ENCODE measurements around the gene NPNT. TPM values are rescaled to one million over a fixed set of nuclear protein-coding genes. Genes with fewer than 3 reads are reported as not detected.
"Not testable (repeated sequence)": the region's sequence is repeated elsewhere in the genome, so short reads cannot be mapped to it uniquely, and the experiment has no call there.

The NPNT gene, protein sequence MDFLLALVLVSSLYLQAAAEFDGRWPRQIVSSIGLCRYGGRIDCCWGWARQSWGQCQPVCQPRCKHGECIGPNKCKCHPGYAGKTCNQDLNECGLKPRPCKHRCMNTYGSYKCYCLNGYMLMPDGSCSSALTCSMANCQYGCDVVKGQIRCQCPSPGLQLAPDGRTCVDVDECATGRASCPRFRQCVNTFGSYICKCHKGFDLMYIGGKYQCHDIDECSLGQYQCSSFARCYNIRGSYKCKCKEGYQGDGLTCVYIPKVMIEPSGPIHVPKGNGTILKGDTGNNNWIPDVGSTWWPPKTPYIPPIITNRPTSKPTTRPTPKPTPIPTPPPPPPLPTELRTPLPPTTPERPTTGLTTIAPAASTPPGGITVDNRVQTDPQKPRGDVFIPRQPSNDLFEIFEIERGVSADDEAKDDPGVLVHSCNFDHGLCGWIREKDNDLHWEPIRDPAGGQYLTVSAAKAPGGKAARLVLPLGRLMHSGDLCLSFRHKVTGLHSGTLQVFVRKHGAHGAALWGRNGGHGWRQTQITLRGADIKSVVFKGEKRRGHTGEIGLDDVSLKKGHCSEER
- 100 to 1,000 TPM in 3 of 4 donors, 10 to 100 TPM in 1; 86.1 to 150 (median 114) TPM for total RNA-seq

- no peaks in the 10 kb centered on the region for H3K36me3 ChIP-seq
- peak within 1 kb of the TSS in 3 of 4 donors; percentile 75 to 88 (median 87) for H3K27ac ChIP-seq
- ATAC-seq = peak; percentile 79
- no peak for TF ChIP-seq EP300 (IDR thresholded peaks at IDR 0.05)
- TF ChIP-seq POLR2A (IDR thresholded peaks at IDR 0.05) = peak in 1 of 2 donors; percentile 32
- TF ChIP-seq POLR2AphosphoS5 (IDR thresholded peaks at IDR 0.05) = peak; percentile 62
- no peak for TF ChIP-seq CTCF (IDR thresholded peaks at IDR 0.05)
- H3K4me1 ChIP-seq = peaks cover 0 to 44% (median 0%) of the 10 kb centered on the region in 3 donors
- no peaks in the 10 kb centered on the region for H3K9me3 ChIP-seq
- WGBS, 2 donors (ENCODE audit: low coverage in 1 of 2) = 0% methylated on average over 8 to 10 of the region's 56 CpGs
- H3K4me3 ChIP-seq = peak within 1 kb of the TSS; percentile 40 to 79
- H3K27me3 ChIP-seq = peaks cover 11% of the 10 kb centered on the region
These were observed at the start of gene NPNT for GRCh38 chr4:105894660-105895582. NPNT (plus strand) TSS chr4:105895471; CDS start chr4:105895653, 182 bp downstream.

DNA sequence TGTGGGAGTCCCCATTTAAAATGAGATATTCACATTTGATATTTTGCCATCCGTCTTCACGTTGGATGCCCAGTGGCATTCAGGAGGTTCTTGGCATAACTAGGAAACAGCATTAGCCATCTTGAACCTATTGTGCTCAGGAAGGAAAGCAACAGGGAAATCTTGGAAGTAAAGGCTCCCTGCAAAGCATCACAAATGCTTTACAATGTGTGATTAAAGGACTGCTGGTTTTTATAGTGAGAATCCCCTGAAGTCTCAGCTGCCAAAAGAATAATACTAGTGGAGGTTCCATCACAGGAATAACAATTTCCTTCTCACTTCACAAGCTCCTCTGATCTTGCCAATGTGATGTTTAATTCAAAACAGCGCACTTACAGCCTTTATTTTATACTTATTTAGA lies 49.7 kb upstream of the NPNT start:
- TF ChIP-seq POLR2AphosphoS5 (IDR thresholded peaks at IDR 0.05) (no peak), POLR2A (IDR thresholded peaks at IDR 0.05) (no peak), EP300 (IDR thresholded peaks at IDR 0.05) (no peak), CTCF (IDR thresholded peaks at IDR 0.05) (no peak)
- Histone ChIP-seq H3K36me3 (peaks cover 0 to 7% of the 10 kb centered on the region in 2 donors), H3K27ac (no peak overlapping the region), H3K27me3 (no peaks in the 10 kb centered on the region), H3K9me3 (no peaks in the 10 kb centered on the region), H3K4me3 (no peak overlapping the region), H3K4me1 (no peaks in the 10 kb centered on the region)
- no peak for ATAC-seq
- WGBS, 2 donors (ENCODE audit: low coverage in 1 of 2) = 73 to 88% methylated on average over 1 to 3 of the region's 3 CpGs

- not testable (repeated sequence) for H3K36me3 ChIP-seq, H3K4me3 ChIP-seq, H3K4me1 ChIP-seq, H3K9me3 ChIP-seq, H3K27ac ChIP-seq, H3K27me3 ChIP-seq, ATAC-seq
- 80 to 100% methylated on average over 1 to 2 of the region's 6 CpGs for WGBS, 2 donors (ENCODE audit: low coverage in 1 of 2)
These were observed 46.9 kb upstream of the NPNT start for GRCh38 chr4:105848359-105848758.

DNA sequence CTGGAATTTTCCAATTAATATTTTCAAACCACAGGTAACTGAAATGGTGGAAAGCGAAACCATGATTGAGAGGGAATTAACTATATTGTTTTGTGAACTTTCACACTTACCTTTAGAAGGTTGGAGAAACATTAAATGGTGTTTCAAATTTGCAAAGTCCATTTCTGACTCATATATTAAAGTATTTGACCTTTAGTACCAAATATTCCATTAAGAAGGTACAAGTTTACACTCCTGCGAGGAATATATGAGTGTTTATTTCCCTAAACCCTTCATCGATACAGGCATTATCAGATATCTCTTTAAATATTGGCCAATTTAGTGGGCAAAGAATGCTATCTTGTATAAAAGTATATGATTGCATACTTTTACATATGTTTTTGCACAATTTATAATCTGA lies 44.1 kb upstream of the NPNT start:
- H3K36me3 ChIP-seq = no peaks in the 10 kb centered on the region
- no peak for ATAC-seq
- TF ChIP-seq EP300 (IDR thresholded peaks at IDR 0.05) = no peak
- no peak for TF ChIP-seq POLR2A (IDR thresholded peaks at IDR 0.05)
- TF ChIP-seq POLR2AphosphoS5 (IDR thresholded peaks at IDR 0.05) = no peak
- no peak for TF ChIP-seq CTCF (IDR thresholded peaks at IDR 0.05)
- no peaks in the 10 kb centered on the region for H3K27me3 ChIP-seq
- no peak overlapping the region for H3K27ac ChIP-seq
- no peak overlapping the region for H3K4me3 ChIP-seq
- 91 to 93% methylated on average over 3 of the region's 3 CpGs for WGBS, 2 donors (ENCODE audit: low coverage in 1 of 2)
- peaks cover 0 to 7% (median 0%) of the 10 kb centered on the region in 3 donors for H3K9me3 ChIP-seq
- no peaks in the 10 kb centered on the region for H3K4me1 ChIP-seq

DNA sequence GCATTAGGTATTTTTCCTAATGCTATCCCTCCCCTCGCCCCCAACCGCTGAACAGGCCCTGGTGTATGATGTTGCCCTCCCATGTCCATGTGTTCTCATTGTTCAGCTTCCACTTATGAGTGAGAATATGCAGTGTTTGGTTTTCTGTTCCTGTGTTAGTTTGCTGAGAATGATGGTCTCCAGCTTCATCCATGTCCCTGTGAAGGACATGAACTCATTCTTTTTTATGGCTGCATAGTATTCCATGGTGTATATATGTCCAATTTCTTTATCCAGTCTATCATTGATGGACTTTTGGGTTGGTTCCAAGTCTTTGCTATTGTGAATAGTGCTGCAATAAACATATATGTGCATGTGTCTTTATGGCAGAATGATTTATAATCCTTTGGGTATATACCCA lies 43.0 kb upstream of the NPNT start:
- ATAC-seq, H3K27me3 ChIP-seq: not testable (repeated sequence)

More for the DNA sequence above, 43.0 kb upstream of the NPNT start:
- H3K4me3 ChIP-seq, H3K27ac ChIP-seq, H3K4me1 ChIP-seq, H3K9me3 ChIP-seq, H3K36me3 ChIP-seq: not testable (repeated sequence)
- WGBS, 2 donors (ENCODE audit: low coverage in 1 of 2) = 92 to 95% methylated on average over 2 of the region's 2 CpGs
